ENCODE results near the gene TMEM212. TPM values are rescaled to one million over a fixed set of nuclear protein-coding genes. Genes with fewer than 3 reads are reported as not detected.

The TMEM212 gene
- total RNA-seq, 1 experiment from 2014 or later: not detected

- ChIA-PET CTCF (no interaction called here), POLR2A (ENCODE audit: unreplicated experiment) (interaction anchor here (0.5 to 0.7 kb wide), 3 partner anchors 34 to 425 kb away, joined by 4 to 8 read pairs (median 6); no protein-coding TSS in a partner anchor)
- H3K4me3 ChIP-seq: peak overlapping the region; percentile 18; the same call in 1 of the 2 replicates
- H3K4me1 ChIP-seq (replicated peaks; ENCODE audit: insufficient read depth): peaks cover 85% of the 10 kb centered on the region
- no peaks in the 10 kb centered on the region for H3K9me3 ChIP-seq (ENCODE audit: insufficient read depth, low read depth)
- no peaks in the 10 kb centered on the region for H3K36me3 ChIP-seq (ENCODE audit: low read depth)
- H3K27ac ChIP-seq: peak overlapping the region; percentile 96
- TF ChIP-seq EZH2 (IDR thresholded peaks at IDR 0.05; ENCODE audit: low read depth): no peak
- TF ChIP-seq CTCF (conservative IDR thresholded peaks at IDR 0.05): 0 out of 2 replicates have a peak, but pooled peaks have one; percentile 16
- H3F3A ChIP-seq (ENCODE audit: insufficient read depth, low read depth): peaks cover 75% of the 10 kb centered on the region
- intact Hi-C loops (cut with micrococcal nuclease; ENCODE audit: unreplicated experiment): loop anchor here (10.0 kb wide), 1 partner anchor 341 kb away; the partner anchor contains the start of gene TNIK
- H3K4me2 ChIP-seq: peak overlapping the region; percentile 66
- peaks cover 59% of the 10 kb centered on the region for H3K79me2 ChIP-seq (ENCODE audit: low read depth)
- no peak for DNase-seq
- no peaks in the 10 kb centered on the region for H3K27me3 ChIP-seq (ENCODE audit: insufficient read depth, low read depth)
- H3K9me2 ChIP-seq (ENCODE audit: insufficient read depth): no peaks in the 10 kb centered on the region
- BruUV-seq (replicated peaks): no TSS peak
- H4K20me1 ChIP-seq (ENCODE audit: insufficient read depth): no peaks in the 10 kb centered on the region
- H2AFZ ChIP-seq: no peak overlapping the region
These were observed 37.5 kb upstream of the TMEM212 start for GRCh38 chr3:171805687-171806086.

DNA sequence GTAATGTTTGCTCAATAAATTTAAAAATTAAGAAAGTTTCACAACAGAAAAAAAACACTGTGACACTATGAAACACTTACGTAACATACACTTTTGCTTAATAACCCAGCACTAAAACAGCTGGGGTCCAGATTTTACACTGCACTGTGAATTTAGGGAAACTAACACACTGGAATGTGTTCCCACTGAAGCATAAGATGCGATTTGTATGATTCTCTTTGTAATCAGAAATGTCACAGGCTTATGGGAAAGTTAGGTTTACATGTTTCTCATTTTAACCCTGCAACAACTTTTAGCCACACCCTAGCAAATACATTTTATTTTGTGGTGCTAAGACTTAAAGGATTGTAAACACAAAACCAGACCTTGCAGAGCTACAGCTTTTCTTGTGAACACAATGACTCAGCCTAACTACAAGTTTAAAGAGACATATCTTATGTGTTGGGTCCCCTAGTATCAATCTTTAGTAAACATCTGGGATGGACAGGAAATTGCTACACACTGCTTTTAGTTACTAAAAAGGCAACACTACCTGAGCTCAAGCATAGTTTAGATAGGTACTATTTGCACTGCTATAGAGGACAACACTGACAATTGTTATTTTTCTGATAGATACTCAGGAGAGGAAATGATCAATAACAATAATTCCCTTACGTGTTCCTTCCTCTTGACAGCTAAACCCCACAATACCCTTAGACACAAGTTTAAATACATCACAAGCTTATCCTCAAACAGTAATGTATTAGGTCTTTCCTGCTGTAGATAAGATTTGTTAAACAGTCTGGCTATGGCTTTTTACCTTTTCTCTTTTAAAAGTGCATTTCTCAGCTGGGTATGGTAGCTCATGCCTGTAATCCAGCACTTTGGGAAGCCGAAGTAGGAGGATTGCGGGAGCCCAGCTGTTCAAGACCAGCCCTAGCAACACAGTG lies 36.7 kb upstream of the TMEM212 start:
- H3F3A ChIP-seq (ENCODE audit: insufficient read depth, low read depth): peaks cover 76% of the 10 kb centered on the region
- no peaks in the 10 kb centered on the region for H4K20me1 ChIP-seq (ENCODE audit: insufficient read depth)
- TF ChIP-seq EZH2 (IDR thresholded peaks at IDR 0.05; ENCODE audit: low read depth): no peak
- TF ChIP-seq CTCF (conservative IDR thresholded peaks at IDR 0.05): no peak
- peak overlapping the region; percentile 66 for H3K4me2 ChIP-seq
- peaks cover 84% of the 10 kb centered on the region for H3K4me1 ChIP-seq (replicated peaks; ENCODE audit: insufficient read depth)
- ChIA-PET POLR2A (ENCODE audit: unreplicated experiment) (interaction anchor here (0.5 to 0.7 kb wide), 4 partner anchors 35 to 542 kb away, joined by 4 to 11 read pairs (median 7); no protein-coding TSS in a partner anchor), CTCF (interaction anchor here (0.6 kb wide), 2 partner anchors 24 to 845 kb away, joined by 3 to 9 read pairs; no protein-coding TSS in a partner anchor)
- H3K27ac ChIP-seq: peak overlapping the region; percentile 96
- H3K79me2 ChIP-seq (ENCODE audit: low read depth): peaks cover 54% of the 10 kb centered on the region
- H3K4me3 ChIP-seq: peak overlapping the region; percentile 18; the same call in 1 of the 2 replicates
- no peaks in the 10 kb centered on the region for H3K9me2 ChIP-seq (ENCODE audit: insufficient read depth)
- H2AFZ ChIP-seq: no peak overlapping the region
- DNase-seq: peak in 1 of 2 experiments; percentile 100
- no peaks in the 10 kb centered on the region for H3K27me3 ChIP-seq (ENCODE audit: insufficient read depth, low read depth)
- no TSS peak for BruUV-seq (replicated peaks)
- no peaks in the 10 kb centered on the region for H3K9me3 ChIP-seq (ENCODE audit: insufficient read depth, low read depth)
- intact Hi-C loops (cut with micrococcal nuclease; ENCODE audit: unreplicated experiment): loop anchor here (10.0 kb wide), 1 partner anchor 342 kb away; the partner anchor contains the start of gene TNIK
- no peaks in the 10 kb centered on the region for H3K36me3 ChIP-seq (ENCODE audit: low read depth)

DNA sequence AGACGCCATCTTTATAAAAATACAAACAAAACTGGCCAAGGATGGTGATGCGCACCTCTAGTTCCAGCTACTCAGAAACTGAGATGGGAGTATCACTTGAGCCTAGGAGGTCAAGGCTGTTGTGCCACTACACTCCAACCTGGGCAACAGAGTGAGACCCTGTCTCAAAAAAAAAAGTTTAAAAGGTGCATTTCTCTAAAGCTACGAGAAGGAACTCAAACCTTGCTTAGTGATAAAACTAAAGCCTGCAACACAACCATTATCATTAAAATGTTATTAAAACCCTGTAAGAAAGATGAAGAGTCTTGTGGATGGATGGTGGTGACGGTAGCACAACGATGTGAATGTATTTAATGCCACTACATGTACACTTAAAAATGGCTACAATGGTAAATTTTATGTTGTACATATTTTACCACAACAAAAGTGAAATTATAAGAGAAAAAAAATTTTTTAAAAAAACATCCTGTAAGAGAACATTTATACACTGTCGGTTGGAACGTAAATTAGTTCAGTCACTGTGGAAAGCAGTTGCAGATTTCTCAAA lies 35.9 kb upstream of the TMEM212 start:
- ChIA-PET POLR2A (ENCODE audit: unreplicated experiment) (interaction anchor here (0.5 kb wide), 1 partner anchor 541 kb away, joined by 11 read pairs; no protein-coding TSS in a partner anchor), CTCF (interaction anchor here (0.6 kb wide), 1 partner anchor 845 kb away, joined by 9 read pairs; no protein-coding TSS in a partner anchor)
- TF ChIP-seq CTCF (conservative IDR thresholded peaks at IDR 0.05): no peak
- TF ChIP-seq EZH2 (IDR thresholded peaks at IDR 0.05; ENCODE audit: low read depth): no peak
- Histone ChIP-seq H2AFZ (no peak overlapping the region), H3K27me3 (ENCODE audit: insufficient read depth, low read depth) (no peaks in the 10 kb centered on the region), H3K79me2 (ENCODE audit: low read depth) (peaks cover 54% of the 10 kb centered on the region), H3K36me3 (ENCODE audit: low read depth) (no peaks in the 10 kb centered on the region), H3K4me1 (replicated peaks; ENCODE audit: insufficient read depth) (peaks cover 83% of the 10 kb centered on the region), H4K20me1 (ENCODE audit: insufficient read depth) (no peaks in the 10 kb centered on the region), H3K9me3 (ENCODE audit: insufficient read depth, low read depth) (no peaks in the 10 kb centered on the region), H3F3A (ENCODE audit: insufficient read depth, low read depth) (peaks cover 75% of the 10 kb centered on the region), H3K4me3 (no peak overlapping the region), H3K9me2 (ENCODE audit: insufficient read depth) (no peaks in the 10 kb centered on the region), H3K4me2 (peak overlapping the region; percentile 66), H3K27ac (peak overlapping the region; percentile 96)
- DNase-seq: no peak
- intact Hi-C loops (cut with micrococcal nuclease; ENCODE audit: unreplicated experiment): loop anchor here (10.0 kb wide), 1 partner anchor 342 kb away; the partner anchor contains the start of gene TNIK
- BruUV-seq (replicated peaks): no TSS peak

Measured in PC-9 (cell line).